ENCODE results near the gene SORBS2. TPM values are rescaled to one million over a fixed set of nuclear protein-coding genes. Genes with fewer than 3 reads are reported as not detected.

SORBS2 gene
- total RNA-seq, 1 donor from 2014 or later, result 20.0 TPM

DNA sequence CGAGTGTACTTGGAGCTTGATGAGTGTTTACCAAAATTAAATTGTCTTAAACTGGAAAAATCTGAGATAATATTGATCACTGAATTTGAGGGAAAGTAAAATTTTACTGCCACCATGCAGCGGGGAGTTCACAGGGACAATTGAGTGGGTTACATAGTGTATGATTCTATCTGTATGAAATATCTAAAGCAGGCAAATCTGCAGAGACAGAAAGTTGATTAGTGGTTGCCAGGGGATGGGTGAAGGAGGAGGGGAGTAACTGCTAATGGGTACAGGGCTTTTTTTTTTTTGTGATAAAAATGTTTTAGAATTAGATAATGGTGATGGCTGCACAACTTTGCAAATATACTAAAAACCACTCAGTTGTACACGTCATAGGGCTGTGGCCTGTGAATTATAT, 241.3 kb downstream of the SORBS2 start:
- TF ChIP-seq CTCF (IDR thresholded peaks at IDR 0.05; ENCODE audit: unreplicated experiment), result no peak
- H3K4me3 Mint-ChIP-seq (ENCODE audit: unreplicated experiment), result no peak overlapping the region
- peaks cover 2% of the 10 kb centered on the region for H3K36me3 Mint-ChIP-seq (ENCODE audit: low read depth, unreplicated experiment)
- H3K27me3 Mint-ChIP-seq (ENCODE audit: unreplicated experiment), result peaks cover 6% of the 10 kb centered on the region
- no peak overlapping the region for H3K27ac Mint-ChIP-seq (ENCODE audit: unreplicated experiment)
- H3K9me3 Mint-ChIP-seq (ENCODE audit: unreplicated experiment), result no peaks in the 10 kb centered on the region
- H3K4me1 Mint-ChIP-seq (ENCODE audit: unreplicated experiment), result peaks cover 8% of the 10 kb centered on the region
- no peak for DNase-seq (ENCODE audit: low spot score)

DNA sequence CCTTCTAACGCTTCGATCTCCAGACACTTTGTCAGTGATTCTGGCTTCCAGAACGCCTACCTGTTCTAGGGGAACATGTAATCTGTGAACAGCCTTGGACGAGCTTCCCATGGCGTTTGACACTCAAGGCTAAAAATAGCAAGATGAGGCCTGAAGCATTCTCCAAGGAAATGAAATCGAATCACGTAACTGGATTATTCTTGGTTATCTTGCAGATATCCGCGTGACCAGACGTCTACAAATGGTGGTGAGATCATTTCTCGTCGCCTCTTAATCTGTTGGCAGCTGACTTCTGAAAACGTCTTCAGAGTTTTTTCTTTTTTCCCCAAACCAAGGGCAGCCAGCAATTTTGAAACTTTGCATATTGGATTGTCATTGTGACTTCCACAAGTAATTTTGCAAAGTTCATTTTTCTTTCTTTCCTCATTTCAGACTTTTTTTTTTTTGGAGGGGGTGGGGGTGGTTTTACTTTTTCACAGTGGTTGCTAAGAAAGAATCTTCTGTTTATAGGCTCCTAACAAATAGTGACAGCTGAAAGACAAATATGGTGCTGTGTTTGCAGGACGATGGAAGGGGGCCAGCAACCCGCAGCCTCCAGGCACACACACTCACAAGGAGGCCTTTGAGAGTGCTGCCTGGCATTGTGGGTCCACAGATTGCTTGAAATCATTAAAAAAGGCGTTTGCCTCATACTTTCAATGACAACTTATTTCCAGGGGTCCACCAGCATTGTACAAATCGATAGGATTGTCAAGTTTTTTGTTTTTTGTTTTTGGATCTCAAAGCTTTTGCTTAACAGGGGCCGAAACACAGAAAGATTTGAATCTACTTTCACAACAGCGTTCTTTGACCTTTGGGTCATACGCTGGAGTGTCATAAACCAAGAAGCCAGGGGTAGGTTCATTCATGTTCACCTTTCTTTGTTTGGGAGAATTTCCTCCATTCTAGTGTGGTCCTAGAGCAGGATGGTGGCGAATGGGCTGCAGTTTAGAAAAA, 244.3 kb downstream of the SORBS2 start:
- Mint-ChIP-seq H3K27ac (ENCODE audit: unreplicated experiment) (no peak overlapping the region), H3K4me1 (ENCODE audit: unreplicated experiment) (no peaks in the 10 kb centered on the region), H3K9me3 (ENCODE audit: unreplicated experiment) (no peaks in the 10 kb centered on the region), H3K36me3 (ENCODE audit: low read depth, unreplicated experiment) (peaks cover 3% of the 10 kb centered on the region), H3K4me3 (ENCODE audit: unreplicated experiment) (no peak overlapping the region), H3K27me3 (ENCODE audit: unreplicated experiment) (peaks cover 3% of the 10 kb centered on the region)
- no peak for DNase-seq (ENCODE audit: low spot score)
- TF ChIP-seq CTCF (IDR thresholded peaks at IDR 0.05; ENCODE audit: unreplicated experiment), result no peak

DNA sequence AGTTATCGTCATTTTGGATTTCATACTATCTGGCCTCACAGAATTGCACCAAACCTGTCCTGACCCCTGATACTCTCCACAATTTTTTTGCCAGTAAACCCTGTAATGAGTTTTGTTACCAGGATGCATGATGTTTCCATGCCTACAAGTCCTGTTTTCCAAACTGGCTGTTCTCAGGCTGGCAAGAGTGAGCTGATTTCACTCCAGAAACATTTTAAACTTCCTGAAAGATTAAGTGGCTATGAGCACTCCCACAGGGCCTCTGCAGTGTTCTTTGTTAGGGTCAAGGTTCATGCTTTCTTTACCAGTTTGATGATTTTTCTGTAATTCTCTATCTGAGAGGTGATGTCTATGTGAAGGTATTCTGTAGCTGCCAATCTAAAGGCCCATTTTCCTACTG, 245.0 kb downstream of the SORBS2 start:
- no peak for DNase-seq (ENCODE audit: low spot score)
- TF ChIP-seq CTCF (IDR thresholded peaks at IDR 0.05; ENCODE audit: unreplicated experiment), result no peak
- Mint-ChIP-seq H3K9me3 (ENCODE audit: unreplicated experiment) (no peaks in the 10 kb centered on the region), H3K4me3 (ENCODE audit: unreplicated experiment) (no peak overlapping the region), H3K36me3 (ENCODE audit: low read depth, unreplicated experiment) (peaks cover 3% of the 10 kb centered on the region), H3K27me3 (ENCODE audit: unreplicated experiment) (peaks cover 3% of the 10 kb centered on the region), H3K4me1 (ENCODE audit: unreplicated experiment) (no peaks in the 10 kb centered on the region), H3K27ac (ENCODE audit: unreplicated experiment) (peak overlapping the region; percentile 9)

DNA sequence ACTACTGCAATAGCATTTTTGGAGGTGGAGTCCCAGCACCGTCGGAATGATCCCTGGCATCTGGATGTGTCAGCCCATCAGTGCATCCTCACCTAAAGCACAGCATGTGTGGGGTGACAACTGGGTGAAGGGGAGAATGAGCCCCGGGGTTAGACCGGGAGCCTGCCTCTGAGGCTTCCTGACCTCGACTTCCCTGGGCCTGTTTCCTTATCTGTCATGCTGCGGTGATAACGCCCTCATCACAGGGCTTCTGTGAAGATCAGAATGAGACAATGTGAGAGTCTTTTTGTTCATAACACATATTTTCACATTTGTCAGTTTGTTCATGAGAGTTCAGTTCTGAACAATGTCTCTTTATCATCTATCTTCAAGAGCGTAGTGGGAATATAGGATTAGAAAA, 245.6 kb downstream of the SORBS2 start:
- Mint-ChIP-seq H3K4me1 (ENCODE audit: unreplicated experiment) (no peaks in the 10 kb centered on the region), H3K27me3 (ENCODE audit: unreplicated experiment) (peaks cover 3% of the 10 kb centered on the region), H3K27ac (ENCODE audit: unreplicated experiment) (peak overlapping the region; percentile 48), H3K4me3 (ENCODE audit: unreplicated experiment) (no peak overlapping the region), H3K9me3 (ENCODE audit: unreplicated experiment) (no peaks in the 10 kb centered on the region), H3K36me3 (ENCODE audit: low read depth, unreplicated experiment) (peaks cover 3% of the 10 kb centered on the region)
- no peak for TF ChIP-seq CTCF (IDR thresholded peaks at IDR 0.05; ENCODE audit: unreplicated experiment)
- no peak for DNase-seq (ENCODE audit: low spot score)

DNA sequence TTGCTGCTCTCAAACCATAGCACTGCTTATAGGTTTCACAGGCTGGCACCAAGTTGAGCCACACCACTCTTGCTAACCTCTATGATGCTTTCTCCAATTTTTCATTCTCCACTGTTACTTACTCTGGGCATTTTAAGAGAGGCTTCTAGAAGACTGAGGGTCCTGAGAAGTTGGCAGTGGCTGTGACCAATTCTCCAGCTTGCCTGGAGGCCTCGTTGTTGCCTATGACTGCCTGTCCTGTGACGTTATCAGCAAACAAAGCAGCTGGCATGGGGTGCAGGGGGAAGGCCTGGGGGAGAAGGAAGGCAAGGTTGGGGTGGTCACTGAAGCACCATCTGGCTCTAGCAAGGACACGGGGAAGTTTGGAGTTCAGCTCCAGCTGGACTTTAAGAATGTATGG, 246.3 kb downstream of the SORBS2 start:
- H3K27me3 Mint-ChIP-seq (ENCODE audit: unreplicated experiment), result peaks cover 3% of the 10 kb centered on the region
- H3K4me1 Mint-ChIP-seq (ENCODE audit: unreplicated experiment), result no peaks in the 10 kb centered on the region
- peaks cover 3% of the 10 kb centered on the region for H3K36me3 Mint-ChIP-seq (ENCODE audit: low read depth, unreplicated experiment)
- H3K4me3 Mint-ChIP-seq (ENCODE audit: unreplicated experiment), result peak overlapping the region; percentile 11
- H3K9me3 Mint-ChIP-seq (ENCODE audit: unreplicated experiment), result no peaks in the 10 kb centered on the region
- DNase-seq (ENCODE audit: low spot score), result no peak
- no peak for TF ChIP-seq CTCF (IDR thresholded peaks at IDR 0.05; ENCODE audit: unreplicated experiment)
- no peak overlapping the region for H3K27ac Mint-ChIP-seq (ENCODE audit: unreplicated experiment)

Measured in endothelial cell (in vitro differentiated cells).